Prostate gland (tissue), 2 donors: ENCODE measurements around the gene KIAA0825.

Source experiments
- CTCF ChIP-seq, 4 experiments: fragments of 200-600 bp in 2 of 4; fragments of 450-650 bp in 2 of 4; sonication (generic) in 2 of 4; IDR thresholded peaks; 1 replicate in 3 of 4; 2 replicates in 1 of 4; pipeline ENCODE4 v1.5.1; 2016 to 2019; ENCODE audit warnings: antibody characterized with exemption in 4 of 4, mild to moderate bottlenecking in 2 of 4, moderate library complexity in 2 of 4
- POLR2AphosphoS5 ChIP-seq: sonication (generic); formaldehyde crosslinking; IDR thresholded peaks from one replicate; pipeline ENCODE4 v1.6.1; 2017; ENCODE audit warnings: antibody characterized with exemption

- TF ChIP-seq CTCF (IDR thresholded peaks at IDR 0.05) (no peak), POLR2AphosphoS5 (no peak)
Observed at GRCh38 chr5:94240993-94241651, 377.3 kb downstream of the KIAA0825 start.
